Glutamatergic neuron (in vitro differentiated cells): ENCODE measurements around the gene PFDN2. TPM values are rescaled to one million over a fixed set of nuclear protein-coding genes. Genes with fewer than 3 reads are reported as not detected.

ENCODE experiments used
- DNase-seq: peaks from one replicate; pipeline ENCODE4 v3.0.0; 2022
- H3K27ac Mint-ChIP-seq: one replicate; pipeline ENCODE4 v1.8.0; 2020; ENCODE audit warnings: mild to moderate bottlenecking, mixed read lengths, inconsistent platforms; ENCODE audit not compliant: unreplicated experiment
- H3K27me3 Mint-ChIP-seq: one replicate; pipeline ENCODE4 v1.8.0; 2020; ENCODE audit warnings: mild to moderate bottlenecking, moderate library complexity, mixed read lengths, inconsistent platforms; ENCODE audit not compliant: unreplicated experiment
- H3K36me3 Mint-ChIP-seq: one replicate; pipeline ENCODE4 v1.8.0; 2020; ENCODE audit warnings: mild to moderate bottlenecking, mixed read lengths, inconsistent platforms; ENCODE audit not compliant: unreplicated experiment
- H3K4me1 Mint-ChIP-seq: one replicate; pipeline ENCODE4 v1.8.0; 2020; ENCODE audit warnings: mild to moderate bottlenecking, low read depth, mixed read lengths, inconsistent platforms; ENCODE audit not compliant: unreplicated experiment
- H3K4me3 Mint-ChIP-seq: one replicate; pipeline ENCODE4 v1.8.0; 2020; ENCODE audit warnings: mild to moderate bottlenecking, mixed read lengths, inconsistent platforms; ENCODE audit not compliant: unreplicated experiment
- H3K9me3 Mint-ChIP-seq: one replicate; pipeline ENCODE4 v1.8.0; 2020; ENCODE audit warnings: mild to moderate bottlenecking, moderate library complexity, mixed read lengths, inconsistent platforms; ENCODE audit not compliant: unreplicated experiment
- total RNA-seq: library from RNA; stranded (reverse); fragmentation: NEBNext Ultra II Directional; extraction: Animal tissue kit (Norgen Biotek cat#: 25700); gene quantifications from one replicate; pipeline ENCODE4 v1.2.1, GENCODE V29; 2021; ENCODE audit not compliant: unreplicated experiment
- TF ChIP-seq, protein P1 (sequence below): fragments of 200-600 bp; sonication (generic); IDR thresholded peaks from one replicate; pipeline ENCODE4 v1.5.0; 2021; ENCODE audit not compliant: partially characterized antibody, unreplicated experiment

PFDN2 gene
- total RNA-seq, 1 donor from 2014 or later: 83.7 TPM

DNA sequence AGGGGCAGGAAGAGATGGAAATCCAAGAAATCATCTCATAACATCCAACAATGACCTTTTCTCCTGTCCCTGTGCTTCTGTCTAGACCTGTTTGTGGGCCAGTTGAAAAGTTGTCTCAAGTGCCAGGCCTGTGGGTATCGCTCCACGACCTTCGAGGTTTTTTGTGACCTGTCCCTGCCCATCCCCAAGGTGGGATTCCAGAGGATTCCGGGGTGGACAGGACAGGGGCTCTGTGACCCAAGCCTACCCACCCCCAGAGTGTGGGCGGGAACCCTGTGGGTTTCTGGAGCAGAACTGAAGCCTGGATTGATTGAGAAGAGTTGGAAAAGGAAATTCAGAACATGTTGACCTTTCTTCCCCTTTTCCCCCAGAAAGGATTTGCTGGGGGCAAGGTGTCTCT is 46.0 kb upstream of the PFDN2 start:
- TF ChIP-seq, protein P1, sequence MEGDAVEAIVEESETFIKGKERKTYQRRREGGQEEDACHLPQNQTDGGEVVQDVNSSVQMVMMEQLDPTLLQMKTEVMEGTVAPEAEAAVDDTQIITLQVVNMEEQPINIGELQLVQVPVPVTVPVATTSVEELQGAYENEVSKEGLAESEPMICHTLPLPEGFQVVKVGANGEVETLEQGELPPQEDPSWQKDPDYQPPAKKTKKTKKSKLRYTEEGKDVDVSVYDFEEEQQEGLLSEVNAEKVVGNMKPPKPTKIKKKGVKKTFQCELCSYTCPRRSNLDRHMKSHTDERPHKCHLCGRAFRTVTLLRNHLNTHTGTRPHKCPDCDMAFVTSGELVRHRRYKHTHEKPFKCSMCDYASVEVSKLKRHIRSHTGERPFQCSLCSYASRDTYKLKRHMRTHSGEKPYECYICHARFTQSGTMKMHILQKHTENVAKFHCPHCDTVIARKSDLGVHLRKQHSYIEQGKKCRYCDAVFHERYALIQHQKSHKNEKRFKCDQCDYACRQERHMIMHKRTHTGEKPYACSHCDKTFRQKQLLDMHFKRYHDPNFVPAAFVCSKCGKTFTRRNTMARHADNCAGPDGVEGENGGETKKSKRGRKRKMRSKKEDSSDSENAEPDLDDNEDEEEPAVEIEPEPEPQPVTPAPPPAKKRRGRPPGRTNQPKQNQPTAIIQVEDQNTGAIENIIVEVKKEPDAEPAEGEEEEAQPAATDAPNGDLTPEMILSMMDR: no peak
- Mint-ChIP-seq H3K4me3 (no peak overlapping the region), H3K27ac (no peak overlapping the region), H3K36me3 (no peaks in the 10 kb centered on the region), H3K4me1 (peaks cover 14% of the 10 kb centered on the region), H3K27me3 (peaks cover 13% of the 10 kb centered on the region), H3K9me3 (peaks cover 10% of the 10 kb centered on the region)
- DNase-seq: no peak

DNA sequence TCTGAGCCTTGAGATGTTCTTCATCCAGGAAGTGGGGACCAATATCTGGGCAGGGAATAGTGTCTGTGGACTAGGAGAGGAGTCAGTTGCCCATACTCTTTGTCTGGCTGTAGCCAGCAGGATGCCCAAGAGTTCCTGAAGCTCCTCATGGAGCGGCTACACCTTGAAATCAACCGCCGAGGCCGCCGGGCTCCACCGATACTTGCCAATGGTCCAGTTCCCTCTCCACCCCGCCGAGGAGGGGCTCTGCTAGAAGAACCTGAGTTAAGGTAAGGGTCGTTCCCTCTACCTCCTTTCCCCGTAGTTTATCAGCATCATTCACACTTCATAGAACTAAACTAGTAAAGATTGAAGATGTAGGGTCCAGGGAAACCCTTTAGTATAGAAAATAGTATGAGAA is 45.0 kb upstream of the PFDN2 start:
- Mint-ChIP-seq H3K36me3 (no peaks in the 10 kb centered on the region), H3K4me1 (peaks cover 18% of the 10 kb centered on the region), H3K4me3 (peak overlapping the region; percentile 6), H3K9me3 (peaks cover 11% of the 10 kb centered on the region), H3K27me3 (peaks cover 13% of the 10 kb centered on the region), H3K27ac (no peak overlapping the region)
- DNase-seq: no peak
- TF ChIP-seq, protein P1: no peak

- DNase-seq: no peak
- Mint-ChIP-seq H3K27me3 (peaks cover 13% of the 10 kb centered on the region), H3K9me3 (peaks cover 9% of the 10 kb centered on the region), H3K36me3 (no peaks in the 10 kb centered on the region), H3K4me1 (peaks cover 15% of the 10 kb centered on the region), H3K4me3 (peak overlapping the region; percentile 78), H3K27ac (no peak overlapping the region)
- TF ChIP-seq, protein P1: no peak
Measured at GRCh38 chr1:161162052-161162451, 44.2 kb upstream of the PFDN2 start.

DNA sequence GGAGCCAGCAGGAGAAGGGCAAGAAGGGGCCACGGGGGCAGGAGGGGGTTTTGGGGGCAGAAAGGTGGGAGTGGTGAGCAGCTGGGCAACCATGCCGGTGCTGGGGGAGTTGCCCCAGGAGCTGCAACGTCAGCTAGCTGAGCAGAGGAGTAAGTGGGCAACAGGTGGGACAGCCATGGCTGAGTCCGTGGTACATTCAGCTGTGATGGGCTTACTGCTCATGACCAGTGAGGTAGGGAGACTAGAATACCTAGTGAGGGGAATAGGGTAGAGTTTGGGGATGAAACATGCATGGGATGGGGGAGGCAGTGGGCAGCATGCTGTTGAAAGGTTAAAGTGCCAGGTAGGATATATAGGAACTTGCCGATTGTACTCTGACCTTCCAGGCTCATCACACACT is 43.8 kb upstream of the PFDN2 start:
- Mint-ChIP-seq H3K4me1 (peaks cover 14% of the 10 kb centered on the region), H3K27me3 (peaks cover 10% of the 10 kb centered on the region), H3K36me3 (no peaks in the 10 kb centered on the region), H3K4me3 (no peak overlapping the region), H3K9me3 (peaks cover 6% of the 10 kb centered on the region), H3K27ac (no peak overlapping the region)
- DNase-seq: no peak
- TF ChIP-seq, protein P1: no peak

GRCh38 chr1:161160671-161161145 is 42.9 kb upstream of the PFDN2 start:
- TF ChIP-seq, protein P1: no peak
- Mint-ChIP-seq H3K27me3 (peaks cover 8% of the 10 kb centered on the region), H3K4me3 (peak overlapping the region; percentile 91), H3K36me3 (no peaks in the 10 kb centered on the region), H3K27ac (no peak overlapping the region), H3K4me1 (peaks cover 14% of the 10 kb centered on the region), H3K9me3 (peaks cover 5% of the 10 kb centered on the region)
- DNase-seq: no peak
